Measurements from ENCODE around the gene PLAC1.

GRCh38 chrX:134692233-134692632 lies 34.0 kb upstream of the PLAC1 start:
- TF ChIP-seq CTCF (IDR thresholded peaks at IDR 0.05 in 2 of 3, conservative IDR thresholded peaks at IDR 0.05 in 1 of 3; ENCODE audit: borderline replicate concordance in 1 of 3, insufficient read depth in 1 of 3, low read depth in 2 of 3, low read length in 2 of 3) (no peak), POLR2A (IDR thresholded peaks at IDR 0.05; ENCODE audit: borderline replicate concordance, extremely low read depth, insufficient read depth, insufficient read length) (no peak), TCF7L2 (IDR thresholded peaks at IDR 0.05; ENCODE audit: borderline replicate concordance, extremely low read depth, insufficient read depth, insufficient read length) (no peak), JUND (IDR thresholded peaks at IDR 0.05) (no peak), RAD21 (IDR thresholded peaks at IDR 0.05; ENCODE audit: low read depth) (no peak), EZH2 (IDR thresholded peaks at IDR 0.05) (no peak)
